T1000 (cell line): ENCODE data around the gene KCNMA1.
A peak's percentile ranks its signal among the peaks of the same experiment; 100 is the strongest.

ENCODE experiments used
- DNase-seq: peaks from one replicate; lab custom pipeline; 2025; ENCODE audit warnings: mixed read lengths; lab: John Stamatoyannopoulos, UW

Gene KCNMA1

GRCh38 chr10:77507291-77507880, 130.2 kb downstream of the KCNMA1 start:
- DNase-seq: no peak

GRCh38 chr10:77506517-77507200, 130.9 kb downstream of the KCNMA1 start:
- DNase-seq: no peak

GRCh38 chr10:77505431-77506334, 131.9 kb downstream of the KCNMA1 start:
- peak; percentile 23 for DNase-seq

- peak; percentile 26 for DNase-seq
Observed at GRCh38 chr10:77504873-77505257, 132.7 kb downstream of the KCNMA1 start.

GRCh38 chr10:77504196-77504872, 133.3 kb downstream of the KCNMA1 start:
- no peak for DNase-seq

GRCh38 chr10:77501846-77502261, 135.8 kb downstream of the KCNMA1 start:
- DNase-seq: no peak

- DNase-seq: peak; percentile 87
Observed at GRCh38 chr10:77501152-77501845, 136.3 kb downstream of the KCNMA1 start.

GRCh38 chr10:77500754-77501151, 136.9 kb downstream of the KCNMA1 start:
- no peak for DNase-seq

- no peak for DNase-seq
Observed at GRCh38 chr10:77498829-77499228, 138.8 kb downstream of the KCNMA1 start.

GRCh38 chr10:77498210-77498609, 139.4 kb downstream of the KCNMA1 start:
- no peak for DNase-seq

GRCh38 chr10:77497748-77498147, 139.9 kb downstream of the KCNMA1 start:
- DNase-seq: no peak

GRCh38 chr10:77496941-77497420, 140.6 kb downstream of the KCNMA1 start:
- no peak for DNase-seq

GRCh38 chr10:77494756-77495541, 142.7 kb downstream of the KCNMA1 start:
- no peak for DNase-seq

- peak; percentile 36 for DNase-seq
Observed at GRCh38 chr10:77494327-77494726, 143.3 kb downstream of the KCNMA1 start.

GRCh38 chr10:77493851-77494261, 143.8 kb downstream of the KCNMA1 start:
- peak; percentile 42 for DNase-seq

- DNase-seq: no peak
Observed at GRCh38 chr10:77493239-77493806, 144.3 kb downstream of the KCNMA1 start.

- no peak for DNase-seq
Observed at GRCh38 chr10:77492368-77492994, 145.1 kb downstream of the KCNMA1 start.

GRCh38 chr10:77490534-77491314, 146.9 kb downstream of the KCNMA1 start:
- no peak for DNase-seq

- no peak for DNase-seq
Observed at GRCh38 chr10:77486517-77486916, 151.1 kb downstream of the KCNMA1 start.
